SK-N-SH treated with all-trans-retinoic acid at 6 μM for 48 hours (cell line): ENCODE data around the gene LGALS1.
A peak's percentile ranks its signal among the peaks of the same experiment; 100 is the strongest.

Experiments
- ARNTL ChIP-seq: fragments of 450-650 bp; formaldehyde crosslinking; IDR thresholded peaks from 2 replicates; pipeline ENCODE4 v1.5.0; 2020; ENCODE audit warnings: low read depth, mild to moderate bottlenecking, moderate library complexity, borderline replicate concordance
- CREB5 ChIP-seq: fragments of 250-450 bp; sonication (Bioruptor Pico); IDR thresholded peaks from 2 replicates; pipeline ENCODE4 v1.5.1; 2020; ENCODE audit warnings: low read depth, mild to moderate bottlenecking, moderate library complexity
- ESRRG ChIP-seq: fragments of 250-450 bp; sonication (Bioruptor Pico); IDR thresholded peaks from 2 replicates; pipeline ENCODE4 v1.6.1; 2021; ENCODE audit warnings: mild to moderate bottlenecking
- ISL1 ChIP-seq: fragments of 250-450 bp; sonication (Bioruptor Pico); IDR thresholded peaks from 2 replicates; pipeline ENCODE4 v2.1.2; 2022; ENCODE audit warnings: mild to moderate bottlenecking, moderate library complexity
- OSR1 ChIP-seq: fragments of 250-450 bp; sonication (Bioruptor Pico); IDR thresholded peaks from 2 replicates; pipeline ENCODE4 v1.8.0; 2022; ENCODE audit warnings: moderate library complexity, mild to moderate bottlenecking, inconsistent platforms
- PATZ1 ChIP-seq: fragments of 250-450 bp; sonication (Bioruptor Pico); IDR thresholded peaks from 2 replicates; pipeline ENCODE4 v1.8.0; 2020; ENCODE audit warnings: mild to moderate bottlenecking, moderate library complexity, borderline replicate concordance
- RARB ChIP-seq: fragments of 250-450 bp; sonication (Bioruptor Pico); IDR thresholded peaks from 2 replicates; pipeline ENCODE4 v1.8.0; 2021; ENCODE audit warnings: mild to moderate bottlenecking, moderate library complexity
- SNAI2 ChIP-seq: fragments of 250-450 bp; sonication (Bioruptor Pico); IDR thresholded peaks from 2 replicates; pipeline ENCODE4 v1.5.0; 2020; ENCODE audit warnings: mild to moderate bottlenecking, moderate library complexity
- ZC3H10 ChIP-seq: fragments of 250-450 bp; sonication (Bioruptor Pico); IDR thresholded peaks from 2 replicates; pipeline ENCODE4 v1.5.1; 2021; ENCODE audit warnings: mild to moderate bottlenecking, moderate library complexity
- ZFP3 ChIP-seq: fragments of 250-450 bp; sonication (Bioruptor Pico); IDR thresholded peaks from 2 replicates; pipeline ENCODE4 v1.5.0; 2020; ENCODE audit warnings: mild to moderate bottlenecking, moderate library complexity
- ZFP30 ChIP-seq: fragments of 450-650 bp; formaldehyde crosslinking; IDR thresholded peaks from 2 replicates; pipeline ENCODE4 v1.5.0; 2022; ENCODE audit warnings: mild to moderate bottlenecking, moderate library complexity
- ZNF8 ChIP-seq: fragments of 450-650 bp; formaldehyde crosslinking; IDR thresholded peaks from 2 replicates; pipeline ENCODE4 v1.5.0; 2020; ENCODE audit warnings: mild to moderate bottlenecking, moderate library complexity

- no peak for TF ChIP-seq ZFP30 (CRISPR knock-in tag)
- no peak for TF ChIP-seq CREB5 (CRISPR knock-in tag)
- TF ChIP-seq ARNTL: no peak
- TF ChIP-seq ESRRG (CRISPR knock-in tag): no peak
- TF ChIP-seq ZNF8 (CRISPR knock-in tag): peak; percentile 70; the same call in 1 of the 2 replicates
- no peak for TF ChIP-seq RARB (CRISPR knock-in tag)
- TF ChIP-seq ZC3H10 (CRISPR knock-in tag): no peak
- TF ChIP-seq SNAI2: no peak
- no peak for TF ChIP-seq ZFP3 (CRISPR knock-in tag)
- TF ChIP-seq OSR1 (CRISPR knock-in tag): no peak
- peak; percentile 57; the same call in 1 of the 2 replicates for TF ChIP-seq PATZ1 (CRISPR knock-in tag)
- TF ChIP-seq ISL1 (CRISPR knock-in tag): no peak
These were observed 41.6 kb upstream of the LGALS1 start for GRCh38 chr22:37633625-37634416.
